ENCODE results near the gene HAND1. TPM values are rescaled to one million over a fixed set of nuclear protein-coding genes. Genes with fewer than 3 reads are reported as not detected.
A peak's percentile ranks its signal among the peaks of the same experiment; 100 is the strongest.

The HAND1 gene
- total RNA-seq, 4 donors from 2014 or later: not detected

DNA sequence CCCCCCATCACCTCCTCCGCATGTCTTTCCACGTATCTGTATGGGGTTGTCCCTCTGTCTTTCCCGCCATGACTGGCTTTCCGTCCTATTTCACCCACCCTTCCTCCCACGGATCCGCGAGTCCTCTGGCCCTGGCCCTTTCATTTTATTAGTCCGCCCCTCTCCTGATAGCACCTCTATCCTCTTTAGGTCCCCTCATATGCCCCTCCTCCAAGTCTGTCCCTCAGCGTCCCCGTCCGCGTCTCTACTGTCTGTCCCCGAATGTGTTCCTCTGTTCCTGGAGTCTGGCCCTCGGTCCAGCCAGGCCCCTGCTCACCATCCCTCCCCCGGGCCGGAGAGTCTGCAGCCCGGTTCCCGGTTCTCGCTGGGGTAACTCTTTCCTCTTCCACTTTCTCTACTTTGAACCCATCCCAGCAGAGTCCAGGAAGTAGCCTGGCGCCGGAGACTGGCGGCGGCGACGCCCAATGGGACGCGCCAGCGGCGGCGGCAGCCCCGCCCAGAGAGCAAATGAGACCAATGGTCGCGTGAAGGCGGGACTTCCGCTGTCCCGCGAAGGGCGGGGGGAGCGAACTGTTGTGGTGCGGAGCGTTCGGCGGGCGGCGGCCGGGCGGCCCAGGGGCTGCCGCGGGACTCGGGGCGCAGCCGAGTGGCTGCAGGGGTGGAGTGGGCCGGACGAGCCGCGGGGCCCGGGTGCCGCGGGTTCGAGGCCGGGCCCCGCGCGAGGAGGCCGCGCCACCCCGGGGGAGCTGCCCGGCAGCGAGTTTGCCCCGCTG lies 32.4 kb downstream of the HAND1 start, which contains the start of gene SAP30L:
Gene SAP30L (plus strand): TSS at position 576 of the 773 bp plus-strand sequence. CDS start 608 bp downstream, outside the sequence.
- WGBS, 2 donors (ENCODE audit: low coverage in 1 of 2): 1% methylated on average over 17 to 18 of the region's 70 CpGs
- H3K36me3 ChIP-seq: peaks cover 0 to 30% of the 10 kb centered on the region in 2 donors
- H3K4me1 ChIP-seq: peaks cover 0 to 47% (median 7%) of the 10 kb centered on the region in 3 donors
- peak within 1 kb of the TSS; percentile 48 to 95 (median 88) for H3K27ac ChIP-seq
- H3K4me3 ChIP-seq: peak within 1 kb of the TSS; percentile 75 to 98
- peak; percentile 84 for TF ChIP-seq POLR2AphosphoS5 (IDR thresholded peaks at IDR 0.05)
- peak; percentile 68 to 73 for TF ChIP-seq POLR2A (IDR thresholded peaks at IDR 0.05)
- no peak for TF ChIP-seq EP300 (IDR thresholded peaks at IDR 0.05)
- no peaks in the 10 kb centered on the region for H3K27me3 ChIP-seq
- no peaks in the 10 kb centered on the region for H3K9me3 ChIP-seq
- ATAC-seq: peak; percentile 99

DNA sequence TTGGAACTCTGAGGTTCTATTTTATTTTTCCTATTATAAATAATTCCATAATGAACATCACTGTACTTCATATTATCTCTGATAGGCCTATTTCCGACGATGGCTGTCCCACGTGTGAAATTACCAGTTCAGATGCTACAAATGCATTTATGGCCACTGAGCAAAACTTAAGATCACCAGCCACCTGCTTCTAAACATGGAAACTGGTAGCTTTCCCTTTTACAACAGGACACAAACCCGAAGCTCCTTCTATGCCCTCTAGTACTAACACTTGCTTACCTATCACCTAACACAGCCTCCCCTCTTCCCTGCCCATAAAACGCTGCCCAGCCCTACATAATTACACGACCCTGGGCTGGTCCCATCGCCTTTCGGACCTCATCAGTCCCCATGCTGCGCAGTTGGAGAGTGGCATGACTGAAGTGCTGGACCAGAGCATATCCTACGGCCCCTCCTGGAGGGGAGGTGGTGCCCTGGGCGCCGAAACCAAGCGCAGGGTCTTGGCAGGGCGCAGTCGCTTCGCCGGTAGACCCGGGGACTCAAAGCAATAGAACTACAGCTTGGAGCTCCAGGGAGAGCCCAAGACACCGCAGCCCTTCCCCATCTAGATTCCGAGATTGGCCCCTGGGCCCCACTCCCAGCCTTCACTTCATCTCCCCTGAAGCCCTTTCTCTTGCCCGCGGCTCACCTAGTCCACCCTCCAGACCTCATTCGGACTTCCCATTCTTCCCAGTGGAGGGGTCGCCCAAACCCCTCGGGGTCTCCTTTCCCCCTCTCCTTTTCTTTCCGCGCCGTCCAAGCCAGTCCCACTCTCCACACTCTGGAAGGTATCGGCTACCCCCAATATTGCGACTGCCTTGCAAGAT lies 33.2 kb downstream of the HAND1 start:
- no peak for ATAC-seq
- Histone ChIP-seq H3K4me3 (peak overlapping the region; percentile 75 to 98), H3K9me3 (no peaks in the 10 kb centered on the region), H3K36me3 (peaks cover 0 to 33% of the 10 kb centered on the region in 2 donors), H3K27me3 (no peaks in the 10 kb centered on the region), H3K4me1 (peaks cover 0 to 44% (median 7%) of the 10 kb centered on the region in 3 donors), H3K27ac (peak overlapping the region; percentile 36 to 95 (median 88))
- TF ChIP-seq POLR2A (IDR thresholded peaks at IDR 0.05): no peak
- no peak for TF ChIP-seq CTCF (IDR thresholded peaks at IDR 0.05)
- no peak for TF ChIP-seq EP300 (IDR thresholded peaks at IDR 0.05)
- no peak for TF ChIP-seq POLR2AphosphoS5 (IDR thresholded peaks at IDR 0.05)
- 2 to 9% methylated on average over 8 to 24 of the region's 30 CpGs for WGBS, 2 donors (ENCODE audit: low coverage in 1 of 2)

DNA sequence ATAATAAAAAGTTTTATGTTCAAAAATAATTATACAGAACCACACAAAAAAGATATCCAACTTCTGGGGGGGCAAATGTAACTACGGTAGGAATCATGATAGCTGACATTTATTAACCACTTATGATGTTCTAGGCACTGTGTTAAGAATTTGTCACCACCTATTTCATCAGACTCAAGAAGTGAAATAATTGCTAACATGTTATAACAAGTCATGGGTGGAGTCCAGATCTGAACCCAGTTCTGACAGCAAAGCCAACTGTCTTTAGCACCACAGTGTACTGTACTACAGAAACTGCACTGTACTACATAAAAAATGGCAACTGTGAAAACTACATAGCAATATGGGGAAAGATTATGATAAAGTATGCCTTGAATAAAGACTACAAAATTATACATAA lies 35.2 kb downstream of the HAND1 start:
- no peaks in the 10 kb centered on the region for H3K9me3 ChIP-seq
- no peak for TF ChIP-seq CTCF (IDR thresholded peaks at IDR 0.05)
- H3K4me1 ChIP-seq: peaks cover 0 to 24% (median 3%) of the 10 kb centered on the region in 3 donors
- no peak overlapping the region for H3K27ac ChIP-seq
- no peak overlapping the region for H3K4me3 ChIP-seq
- H3K36me3 ChIP-seq: peaks cover 0 to 52% of the 10 kb centered on the region in 2 donors
- no peak for ATAC-seq
- no peaks in the 10 kb centered on the region for H3K27me3 ChIP-seq
- WGBS, 2 donors (ENCODE audit: low coverage in 1 of 2): 92 to 94% methylated on average over 1 of the region's 1 CpG

DNA sequence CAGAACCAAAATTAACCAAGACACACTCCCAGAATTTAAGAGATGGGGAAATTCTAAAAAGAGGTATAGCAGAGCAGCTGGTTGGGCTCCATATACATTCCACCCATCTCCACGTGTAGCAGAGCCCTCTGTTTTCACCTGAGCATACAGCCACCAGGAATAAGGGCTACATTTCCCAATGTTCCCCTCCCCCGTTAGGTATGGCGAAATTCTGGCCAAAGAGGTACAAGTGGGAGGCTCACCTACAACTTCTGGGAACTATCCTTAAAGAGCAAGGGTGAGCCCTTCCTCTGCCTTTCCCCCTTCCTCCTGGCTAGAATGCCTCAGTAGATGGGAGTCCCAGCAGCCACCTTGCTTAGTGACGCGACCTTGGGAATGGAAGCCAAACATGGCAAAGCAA lies 37.5 kb downstream of the HAND1 start:
- H3K4me3 ChIP-seq: no peak overlapping the region
- TF ChIP-seq CTCF (IDR thresholded peaks at IDR 0.05) (no peak), POLR2AphosphoS5 (IDR thresholded peaks at IDR 0.05) (no peak), EP300 (IDR thresholded peaks at IDR 0.05) (no peak), POLR2A (IDR thresholded peaks at IDR 0.05) (no peak)
- 75 to 87% methylated on average over 2 to 5 of the region's 5 CpGs for WGBS, 2 donors (ENCODE audit: low coverage in 1 of 2)
- peaks cover 0 to 75% of the 10 kb centered on the region in 2 donors for H3K36me3 ChIP-seq
- no peak for ATAC-seq
- H3K9me3 ChIP-seq: no peaks in the 10 kb centered on the region
- peaks cover 0 to 13% (median 0%) of the 10 kb centered on the region in 3 donors for H3K4me1 ChIP-seq
- no peaks in the 10 kb centered on the region for H3K27me3 ChIP-seq
- H3K27ac ChIP-seq: no peak overlapping the region

- Histone ChIP-seq H3K9me3 (no peaks in the 10 kb centered on the region), H3K27ac (no peak overlapping the region), H3K4me3 (no peak overlapping the region), H3K4me1 (no peaks in the 10 kb centered on the region), H3K36me3 (peaks cover 0 to 91% of the 10 kb centered on the region in 2 donors), H3K27me3 (no peaks in the 10 kb centered on the region)
- ATAC-seq: no peak
- no peak for TF ChIP-seq EP300 (IDR thresholded peaks at IDR 0.05)
- no peak for TF ChIP-seq POLR2AphosphoS5 (IDR thresholded peaks at IDR 0.05)
- no peak for TF ChIP-seq POLR2A (IDR thresholded peaks at IDR 0.05)
- no peak for TF ChIP-seq CTCF (IDR thresholded peaks at IDR 0.05)
- 90 to 92% methylated on average over 4 of the region's 5 CpGs for WGBS, 2 donors (ENCODE audit: low coverage in 1 of 2)
These were observed 40.6 kb downstream of the HAND1 start for GRCh38 chr5:154437281-154437965.

All from gastroesophageal sphincter (tissue), 4 donors.